ENCODE data around the gene ANKS1A. TPM values are rescaled to one million over a fixed set of nuclear protein-coding genes. Genes with fewer than 3 reads are reported as not detected.

ANKS1A gene
- total and polyA plus RNA-seq, 11 donors, result 11.0 to 49.5 (median 29.3) TPM

GRCh38 chr6:34945317-34945716 is 56.3 kb downstream of the ANKS1A start:
- DNase-seq, result no peak

GRCh38 chr6:34947561-34947960 is 58.5 kb downstream of the ANKS1A start:
- DNase-seq (no peak), ATAC-seq (no peak)
- Histone ChIP-seq H3K4me1 (peaks cover 0 to 12% (median under 1%) of the 10 kb centered on the region in 12 donors), H3K27ac (no peak overlapping the region), H3K9me3 (no peaks in the 10 kb centered on the region), H3K36me3 (no peaks in the 10 kb centered on the region), H3K4me3 (no peak overlapping the region), H3K27me3 (no peaks in the 10 kb centered on the region)
- WGBS, 4 donors, result 96 to 97% (median 96%) methylated on average over 1 of the region's 1 CpG
- no peak for TF ChIP-seq CTCF (IDR thresholded peaks at IDR 0.05)
- no peak for TF ChIP-seq POLR2A (IDR thresholded peaks at IDR 0.05)
- intact Hi-C loops (cut with DNase I), result no loop called here

More at GRCh38 chr6:34945317-34945716, 56.3 kb downstream of the ANKS1A start:
- Histone ChIP-seq H3K27ac (no peak overlapping the region), H3K27me3 (no peaks in the 10 kb centered on the region), H3K4me3 (no peak overlapping the region), H3K9me3 (no peaks in the 10 kb centered on the region), H3K36me3 (no peaks in the 10 kb centered on the region), H3K4me1 (peaks cover 0 to 17% (median 6%) of the 10 kb centered on the region in 12 donors)
- ATAC-seq, result no peak
- TF ChIP-seq POLR2A (IDR thresholded peaks at IDR 0.05), result no peak
- TF ChIP-seq CTCF (IDR thresholded peaks at IDR 0.05), result no peak
- WGBS, 4 donors, result 96 to 100% (median 100%) methylated on average over 1 of the region's 1 CpG
- intact Hi-C loops (cut with DNase I), result no loop called here

- intact Hi-C loops (cut with DNase I), result no loop called here
- Histone ChIP-seq H3K9me3 (no peaks in the 10 kb centered on the region), H3K27me3 (no peaks in the 10 kb centered on the region), H3K4me1 (peaks cover 0 to 24% (median 5%) of the 10 kb centered on the region in 12 donors), H3K36me3 (no peaks in the 10 kb centered on the region), H3K27ac (no peak overlapping the region), H3K4me3 (no peak overlapping the region)
- ATAC-seq, result no peak
- 92 to 98% (median 93%) methylated on average over 3 of the region's 3 CpGs for WGBS, 4 donors
- TF ChIP-seq POLR2A (IDR thresholded peaks at IDR 0.05) (no peak), CTCF (IDR thresholded peaks at IDR 0.05) (no peak)
- DNase-seq, result no peak
Measured at GRCh38 chr6:34949636-34950035, 60.6 kb downstream of the ANKS1A start.

- intact Hi-C loops (cut with DNase I), result no loop called here
Measured at GRCh38 chr6:34950849-34951248, 61.8 kb downstream of the ANKS1A start.

More at GRCh38 chr6:34950849-34951248, 61.8 kb downstream of the ANKS1A start:
- Histone ChIP-seq H3K27me3 (no peaks in the 10 kb centered on the region), H3K36me3 (no peaks in the 10 kb centered on the region), H3K27ac (no peak overlapping the region), H3K4me1 (peaks cover 0 to 31% (median 7%) of the 10 kb centered on the region in 12 donors), H3K9me3 (no peaks in the 10 kb centered on the region), H3K4me3 (no peak overlapping the region)
- DNase-seq, result no peak
- WGBS, 4 donors, result 93 to 95% (median 95%) methylated on average over 5 of the region's 5 CpGs
- no peak for ATAC-seq
- TF ChIP-seq CTCF (IDR thresholded peaks at IDR 0.05) (no peak), POLR2A (IDR thresholded peaks at IDR 0.05) (no peak)
